Kidney capillary endothelial cell (primary cell): ENCODE data around the gene ASMT.
"Not testable (repeated sequence)": the region's sequence is repeated elsewhere in the genome, so short reads cannot be mapped to it uniquely, and the experiment has no call there.

ENCODE experiments used
- DNase-seq: peaks from one replicate; pipeline ENCODE4 v3.0.0-alpha.2; 2018; ENCODE audit warnings: low spot score

The ASMT gene

GRCh38 chrX:1598021-1598875 lies 16.6 kb upstream of the ASMT start:
- DNase-seq: no peak

DNA sequence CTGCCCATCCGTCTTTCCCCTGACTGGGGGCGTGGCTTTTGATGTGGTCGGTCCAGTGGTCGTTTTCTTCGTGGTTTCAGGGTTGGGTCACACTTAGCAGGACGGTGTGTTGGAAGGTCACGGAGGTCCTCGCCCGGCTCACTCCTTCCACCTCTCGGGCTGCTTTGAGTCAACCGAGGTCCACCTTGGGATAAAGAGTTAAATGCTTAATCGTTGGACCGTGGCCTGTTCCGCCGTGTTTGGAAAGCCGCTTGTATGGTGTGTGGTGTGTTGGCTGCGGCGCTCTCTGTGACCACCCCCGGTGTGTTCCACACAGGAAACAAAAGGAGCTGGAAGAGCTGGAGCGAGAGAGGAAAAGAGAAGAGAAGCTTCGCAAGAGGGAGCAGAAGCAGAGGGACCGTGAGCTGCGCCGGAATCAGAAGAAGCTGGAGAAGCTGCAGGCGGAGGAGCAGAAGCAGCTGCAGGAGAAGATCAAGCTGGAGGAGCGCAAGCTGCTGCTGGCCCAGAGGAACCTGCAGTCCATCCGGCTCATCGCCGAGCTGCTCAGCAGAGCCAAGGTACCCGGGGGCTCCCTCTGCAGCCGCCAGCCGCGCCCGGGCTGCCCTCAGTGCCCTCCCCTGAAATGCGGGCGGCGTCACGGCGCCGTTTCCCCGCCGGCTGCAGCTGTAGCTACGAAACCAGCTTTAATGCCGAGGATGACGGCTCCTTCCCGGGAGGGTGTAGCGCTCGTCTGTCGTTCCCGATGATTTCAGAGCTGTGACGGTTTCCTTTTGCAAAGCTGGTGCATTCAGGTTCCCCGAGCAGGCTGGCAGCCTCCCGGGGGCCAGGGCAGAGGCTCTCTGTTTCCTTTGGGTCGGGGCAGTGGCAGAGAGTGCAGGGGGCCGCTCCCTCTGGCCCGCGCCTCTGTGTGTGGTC lies 15.7 kb upstream of the ASMT start:
- no peak for DNase-seq

DNA sequence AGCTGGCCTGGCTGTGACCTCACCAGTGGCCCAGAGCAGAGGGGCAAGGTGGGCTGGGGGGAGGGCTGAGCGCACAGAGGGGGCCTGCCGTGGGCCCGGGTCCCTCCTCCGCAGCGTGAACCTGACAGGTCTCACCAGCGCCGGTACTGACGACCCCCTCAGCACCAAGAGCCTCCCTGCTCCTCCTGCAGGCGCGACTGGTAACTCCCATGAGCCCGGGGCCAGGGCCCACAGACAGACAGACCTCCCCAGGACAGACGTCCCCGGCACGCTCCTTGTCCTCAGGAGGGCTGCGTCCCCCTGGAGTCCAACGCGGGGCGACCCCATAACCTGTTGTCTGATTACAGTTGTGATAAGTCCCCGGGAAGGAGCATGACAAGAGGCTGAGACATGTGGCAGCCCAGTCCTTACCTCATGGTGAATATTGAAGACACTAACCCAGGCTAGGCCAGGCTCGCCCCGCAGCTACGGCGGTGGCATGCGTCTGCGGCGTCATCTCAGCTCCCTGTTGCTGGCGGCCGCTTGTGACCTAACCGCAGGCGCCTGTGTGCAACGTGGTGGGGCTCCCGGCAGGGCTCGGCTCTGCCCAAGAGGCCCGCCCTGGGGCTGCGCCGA lies 15.0 kb upstream of the ASMT start:
- DNase-seq: no peak

GRCh38 chrX:1600406-1601050 lies 14.3 kb upstream of the ASMT start:
- no peak for DNase-seq

DNA sequence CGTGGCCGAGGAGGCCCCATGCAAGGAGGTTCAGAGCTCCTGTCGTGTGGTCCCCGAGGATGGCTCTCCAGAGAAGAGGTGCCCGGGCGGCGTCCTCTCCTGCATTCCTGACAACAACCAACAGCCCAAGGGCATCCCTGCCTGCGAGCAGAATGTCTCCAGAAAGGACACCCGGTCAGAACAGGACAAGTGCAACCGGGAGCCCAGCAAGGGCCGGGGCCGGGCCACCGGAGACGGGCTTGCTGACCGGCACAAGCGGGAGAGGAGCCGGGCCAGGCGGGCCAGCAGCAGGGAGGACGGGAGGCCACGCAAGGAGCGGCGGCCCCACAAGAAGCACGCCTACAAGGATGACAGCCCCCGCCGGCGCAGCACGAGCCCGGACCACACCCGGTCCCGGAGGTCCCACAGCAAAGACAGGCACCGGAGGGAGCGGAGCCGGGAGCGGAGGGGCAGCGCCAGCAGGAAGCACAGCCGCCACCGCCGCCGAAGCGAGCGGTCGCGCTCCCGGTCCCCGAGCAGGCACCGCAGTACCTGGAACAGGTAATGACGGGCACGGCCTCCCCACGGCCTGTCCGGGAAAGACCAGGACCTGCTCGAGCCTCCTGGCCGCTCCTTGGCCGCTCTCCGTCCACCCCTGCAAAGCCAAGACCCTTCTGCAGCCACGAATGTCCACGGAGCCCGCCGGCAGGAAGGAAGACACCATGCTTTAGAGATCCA lies 13.7 kb upstream of the ASMT start:
- no peak for DNase-seq

DNA sequence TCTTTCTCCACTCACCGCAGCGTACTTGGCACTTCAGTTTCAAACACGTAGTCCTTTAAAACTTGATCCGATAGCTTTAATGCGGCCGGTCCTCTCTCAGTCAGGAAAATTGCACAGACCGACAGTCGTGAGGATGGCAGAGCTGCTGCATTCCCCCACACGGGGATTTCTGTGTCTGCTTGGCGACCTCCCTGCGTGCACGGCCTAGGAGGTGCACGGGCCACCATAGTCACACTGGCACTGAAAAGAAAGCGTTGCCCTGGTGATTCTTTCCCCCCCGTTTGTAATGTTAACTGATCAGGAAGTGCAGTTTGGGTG lies 13.1 kb upstream of the ASMT start:
- no peak for DNase-seq

DNA sequence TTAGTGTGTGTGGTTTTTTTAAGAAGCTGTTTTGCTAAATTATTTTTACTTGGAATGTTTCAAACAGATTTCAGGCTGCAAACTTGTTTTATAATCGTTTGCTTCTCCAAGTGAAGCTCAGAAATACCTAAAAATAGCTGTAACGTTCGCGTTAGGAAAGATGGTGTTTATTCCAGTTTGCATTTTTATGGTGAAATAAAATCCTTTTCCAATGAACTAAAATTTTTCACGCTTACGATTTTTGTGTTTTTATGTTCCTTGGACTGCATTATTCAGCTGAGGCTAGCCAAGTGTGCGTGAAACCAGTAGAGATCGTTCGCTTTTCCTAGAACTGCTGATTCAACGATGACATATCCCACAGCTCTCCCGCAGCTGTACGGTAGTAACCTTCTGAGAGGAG lies 12.6 kb upstream of the ASMT start:
- no peak for DNase-seq

GRCh38 chrX:1606496-1606895 lies 8.4 kb upstream of the ASMT start:
- no peak for DNase-seq

DNA sequence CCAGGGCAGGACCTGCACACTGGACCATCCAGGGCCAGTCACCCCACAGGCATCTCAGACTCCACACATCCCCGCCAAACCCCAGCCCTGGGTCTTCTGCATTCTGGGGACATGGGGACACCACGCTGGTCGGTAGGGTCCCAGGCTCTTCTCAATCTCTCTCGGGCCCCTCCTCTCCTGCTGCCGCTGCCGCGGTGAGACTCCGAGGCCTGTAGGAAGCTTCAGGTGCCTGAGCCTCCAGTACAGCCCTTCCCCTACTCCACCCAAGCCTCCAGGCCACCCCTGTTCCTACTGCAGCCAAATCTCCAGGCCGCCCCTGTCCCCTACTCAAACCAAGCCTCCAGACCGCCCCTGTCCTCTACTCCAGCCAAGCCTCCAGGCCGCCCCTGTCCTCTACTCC lies 5.5 kb upstream of the ASMT start:
- DNase-seq: no peak

DNA sequence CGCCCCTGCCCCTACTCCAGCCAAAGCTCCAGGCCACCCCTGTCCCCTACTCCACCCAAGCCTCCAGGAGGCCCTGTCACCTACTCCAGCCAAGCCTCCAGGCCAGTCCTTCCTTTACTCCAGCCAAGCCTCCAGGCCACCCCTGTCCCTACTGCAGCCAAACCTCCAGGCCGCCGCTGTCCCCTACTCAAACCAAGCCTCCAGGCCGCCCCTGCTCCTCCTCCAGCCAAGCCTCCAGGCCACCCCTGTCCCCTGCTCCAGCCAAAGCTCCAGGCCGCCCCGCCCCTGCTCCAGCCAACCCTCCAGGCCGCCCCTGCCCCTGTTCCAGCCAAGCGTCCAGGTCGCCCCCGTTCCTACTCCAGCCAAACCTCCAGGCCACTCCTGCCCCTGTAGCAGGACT lies 5.1 kb upstream of the ASMT start:
- DNase-seq: no peak

DNA sequence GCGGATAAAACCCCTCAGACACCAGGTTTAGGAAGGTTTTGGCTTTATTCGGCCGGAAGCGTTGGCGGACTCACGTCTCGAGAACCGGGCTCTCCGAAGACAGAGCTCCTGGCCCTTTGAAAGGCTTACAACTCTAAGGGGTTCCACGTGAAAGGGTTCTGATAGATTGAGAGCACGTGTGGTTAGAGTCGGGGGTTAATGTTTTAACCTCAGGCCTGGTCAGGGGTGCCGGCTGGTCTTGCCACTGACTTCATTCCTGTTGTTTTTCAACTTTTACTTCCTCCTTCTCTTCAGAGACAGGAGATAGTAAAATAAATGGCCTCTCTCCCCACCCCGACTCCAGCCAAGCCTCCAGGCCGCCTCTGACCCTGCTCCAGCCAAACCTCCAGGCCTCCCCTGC lies 4.7 kb upstream of the ASMT start:
- DNase-seq: no peak

DNA sequence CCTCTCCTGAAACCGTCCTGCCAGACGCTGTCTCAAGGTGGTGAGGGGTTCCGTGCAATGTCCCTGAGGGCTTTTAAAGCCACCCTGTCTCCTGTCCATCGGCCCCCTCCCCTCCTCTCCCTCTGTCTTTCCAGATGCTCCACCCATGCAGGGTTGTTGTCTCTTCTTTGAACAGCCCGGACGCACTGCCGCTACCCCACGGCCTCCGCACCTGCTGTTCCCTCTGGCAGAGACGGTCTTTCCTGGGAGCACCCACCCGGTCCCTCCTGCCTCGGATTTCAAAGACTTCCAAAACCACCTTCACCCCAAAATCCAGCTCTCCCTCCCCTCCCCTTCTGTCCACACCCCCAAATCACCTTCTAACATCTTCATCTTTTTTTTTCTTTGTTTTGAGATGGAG lies 4.1 kb upstream of the ASMT start:
- DNase-seq: no peak

DNA sequence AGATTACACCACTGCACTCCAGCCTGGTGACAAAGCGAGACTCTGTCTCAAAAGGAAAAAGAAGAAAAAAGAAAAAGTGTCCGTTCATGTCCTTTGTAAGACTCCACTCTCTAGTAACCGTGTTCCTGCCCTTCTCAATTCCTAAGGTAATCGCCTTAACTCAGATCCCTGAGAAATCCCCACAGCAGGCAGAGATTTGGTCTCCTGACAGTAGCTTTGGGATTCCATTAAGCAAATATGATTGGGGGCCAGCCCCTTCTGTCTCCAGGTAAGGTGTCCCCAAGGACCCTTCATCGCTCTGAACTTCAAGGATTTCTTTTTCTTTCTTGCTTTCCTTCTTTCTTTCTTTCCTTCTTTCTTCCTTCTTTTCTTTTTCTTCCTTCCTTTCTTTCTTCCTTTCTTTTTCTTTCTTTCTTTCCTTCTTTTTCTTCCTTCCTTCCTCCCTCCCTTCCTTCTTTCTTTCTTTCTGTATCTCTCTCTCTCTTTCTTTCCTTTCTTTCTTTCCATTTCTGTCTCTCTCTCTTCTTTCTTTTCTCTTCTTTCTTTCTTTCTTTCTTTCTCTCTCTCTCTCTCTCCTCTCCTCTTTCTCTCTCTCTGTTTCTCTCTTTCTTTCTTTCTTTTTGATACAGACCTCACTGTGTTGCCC lies 2.1 kb upstream of the ASMT start:
- no peak for DNase-seq

DNA sequence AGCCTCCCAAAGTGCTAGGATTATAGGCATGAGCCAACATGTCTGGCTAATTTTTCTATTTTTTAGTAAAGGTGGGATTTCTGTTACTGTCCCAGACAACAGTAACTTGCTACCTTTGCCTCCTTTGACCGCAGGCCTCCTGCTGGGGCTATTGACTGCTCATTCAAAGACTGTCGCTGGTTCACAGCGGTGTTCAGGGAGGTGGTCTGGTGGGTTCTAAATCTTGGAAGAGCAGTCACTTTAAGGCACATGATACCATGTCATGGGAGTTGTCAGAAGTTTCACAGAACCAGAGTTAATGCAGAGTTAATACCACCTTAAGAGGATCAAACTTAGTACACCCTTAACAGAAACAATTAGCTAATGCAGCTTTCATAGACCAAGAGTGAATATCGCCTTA lies 3.8 kb downstream of the ASMT start:
- no peak for DNase-seq

DNA sequence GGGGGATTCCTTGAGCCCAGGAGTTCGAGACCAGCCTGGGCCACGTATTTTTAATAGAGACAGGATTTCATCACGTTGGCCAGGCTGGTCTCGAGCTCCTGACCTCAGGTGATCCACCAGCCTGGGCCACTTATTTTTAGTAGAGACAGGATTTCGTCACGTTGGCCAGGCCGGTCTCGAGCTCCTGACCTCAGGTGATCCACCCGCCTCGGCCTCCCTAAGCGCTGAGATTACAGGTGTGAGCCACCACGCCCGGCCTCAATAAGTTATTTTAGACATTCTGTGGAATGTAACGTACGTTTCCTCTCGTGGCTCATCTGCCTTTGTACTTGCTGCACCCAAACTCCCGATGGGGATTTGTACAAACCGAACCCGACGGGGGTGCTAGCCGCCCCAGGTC lies 8.8 kb downstream of the ASMT start:
- no peak for DNase-seq

- not testable (repeated sequence) for DNase-seq
These were observed 9.4 kb downstream of the ASMT start for GRCh38 chrX:1624158-1624860.

- DNase-seq: not testable (repeated sequence)
These were observed 10.0 kb downstream of the ASMT start for GRCh38 chrX:1624861-1625215.

- no peak for DNase-seq
These were observed 14.4 kb downstream of the ASMT start for GRCh38 chrX:1629244-1629643.

- no peak for DNase-seq
These were observed 31.1 kb downstream of the ASMT start for GRCh38 chrX:1646009-1646408.

DNA sequence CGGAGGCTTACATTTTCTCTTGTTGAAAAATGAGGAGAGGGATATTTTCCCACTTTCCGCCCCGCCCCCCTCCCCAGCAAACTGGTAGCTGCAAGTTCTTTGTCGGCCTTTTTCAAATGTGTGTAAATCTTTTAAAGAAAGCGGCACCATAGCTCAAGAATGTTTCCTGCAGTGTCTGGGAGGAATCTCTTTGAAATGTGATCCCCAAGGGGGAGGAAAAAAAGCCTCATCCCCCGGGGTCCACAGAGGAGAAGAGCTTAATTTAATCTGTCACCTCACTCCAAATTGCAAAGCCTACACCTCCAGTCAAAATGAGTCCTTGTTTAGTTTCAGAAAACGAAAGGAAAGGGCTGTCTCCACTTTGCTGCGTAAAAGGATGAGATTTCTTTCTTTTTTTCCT lies 34.8 kb downstream of the ASMT start:
- no peak for DNase-seq
